Stimulated activated memory B cell treated with anti-CD40 and anti-IgM and Interleukin-4, amounts not matched to agents 10 μg/mL and 1 μg/mL and 100 μg/mL, for 72 hours (primary cell): ENCODE data around the gene CXXC5.
A peak's percentile ranks its signal among the peaks of the same experiment; 100 is the strongest.

ENCODE experiments used
- ATAC-seq: fragments of 150-1000 bp; cut with Tn5 transposase; 2 replicates; pipeline ENCODE4 v1.10.0; 2021
- H3K27ac Mint-ChIP-seq: one replicate; pipeline ENCODE4 v1.8.0; 2022; ENCODE audit warnings: mild to moderate bottlenecking, mixed read lengths
- H3K27me3 Mint-ChIP-seq: one replicate; pipeline ENCODE4 v1.8.0; 2022; ENCODE audit warnings: mixed read lengths
- H3K36me3 Mint-ChIP-seq: one replicate; pipeline ENCODE4 v1.8.0; 2022; ENCODE audit warnings: mixed read lengths
- H3K4me1 Mint-ChIP-seq: one replicate; pipeline ENCODE4 v1.8.0; 2022; ENCODE audit warnings: mixed read lengths
- H3K4me3 Mint-ChIP-seq: one replicate; pipeline ENCODE4 v1.8.0; 2022; ENCODE audit warnings: mild to moderate bottlenecking, moderate library complexity, mixed read lengths
- H3K9me3 Mint-ChIP-seq: one replicate; pipeline ENCODE4 v1.8.0; 2022; ENCODE audit warnings: mixed read lengths

CXXC5 gene

DNA sequence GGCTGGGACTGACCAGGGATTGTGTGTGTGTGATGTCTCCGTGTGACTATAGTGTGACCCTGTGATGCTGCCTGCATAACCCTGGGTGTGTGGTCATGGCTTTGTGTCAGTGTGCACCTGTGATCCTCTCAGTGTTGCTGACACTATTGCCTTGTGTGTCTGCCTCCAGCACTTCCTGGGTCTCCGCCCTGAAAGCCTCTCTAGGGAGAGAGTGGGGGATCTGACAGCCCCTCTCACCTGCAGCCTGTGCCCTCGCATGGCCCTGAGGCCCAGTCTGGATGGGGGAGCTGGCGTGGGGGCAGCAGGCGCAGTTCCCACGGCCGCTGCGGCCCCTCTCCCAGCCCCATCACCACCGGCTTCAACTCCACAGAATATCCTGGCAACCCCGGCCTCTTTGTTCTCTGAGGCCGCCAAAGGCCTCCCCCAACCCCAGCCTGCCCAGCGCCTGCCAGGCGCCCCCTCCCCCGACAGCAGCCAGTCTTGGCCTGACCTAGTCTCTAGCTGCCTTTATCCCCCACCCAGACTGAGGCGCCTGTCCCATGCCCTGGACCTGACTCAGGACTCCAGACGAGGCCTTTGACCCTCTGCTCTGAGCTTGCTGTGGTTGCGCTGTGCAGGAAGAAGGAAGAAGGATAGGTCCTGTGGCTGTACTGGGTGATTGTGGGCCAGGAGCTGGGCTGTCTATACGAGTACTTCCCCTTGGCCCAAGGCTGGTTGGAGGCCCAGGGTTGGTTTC lies 38.7 kb downstream of the CXXC5 start:
- no peaks in the 10 kb centered on the region for H3K27me3 Mint-ChIP-seq
- no peak for ATAC-seq
- H3K9me3 Mint-ChIP-seq = no peaks in the 10 kb centered on the region
- H3K27ac Mint-ChIP-seq = peak overlapping the region; percentile 75
- no peak overlapping the region for H3K4me3 Mint-ChIP-seq
- H3K4me1 Mint-ChIP-seq = peaks cover 83% of the 10 kb centered on the region
- H3K36me3 Mint-ChIP-seq = peaks cover 40% of the 10 kb centered on the region

DNA sequence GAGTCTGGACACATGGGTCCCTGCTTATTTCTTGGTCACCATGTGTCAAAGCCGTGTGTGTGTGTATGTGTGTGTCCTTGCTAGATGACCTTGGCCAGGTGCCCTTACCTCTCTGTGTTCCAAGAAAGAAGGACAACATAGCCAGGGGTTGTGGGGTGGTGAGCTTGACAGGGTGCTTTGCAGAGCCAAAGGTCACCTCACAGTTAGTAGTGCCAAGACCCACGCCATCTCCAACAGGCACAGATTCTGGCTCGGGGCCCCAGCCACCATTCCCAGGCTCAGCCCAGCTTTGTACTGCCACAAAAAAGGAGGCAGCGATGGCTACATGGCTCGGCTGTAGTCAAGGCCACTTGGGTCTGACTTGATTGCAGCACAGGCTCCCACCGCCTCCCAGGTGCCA lies 39.5 kb downstream of the CXXC5 start:
- H3K27ac Mint-ChIP-seq = peak overlapping the region; percentile 75
- no peak for ATAC-seq
- H3K4me3 Mint-ChIP-seq = no peak overlapping the region
- H3K4me1 Mint-ChIP-seq = peaks cover 76% of the 10 kb centered on the region
- H3K9me3 Mint-ChIP-seq = no peaks in the 10 kb centered on the region
- H3K27me3 Mint-ChIP-seq = no peaks in the 10 kb centered on the region
- peaks cover 32% of the 10 kb centered on the region for H3K36me3 Mint-ChIP-seq

DNA sequence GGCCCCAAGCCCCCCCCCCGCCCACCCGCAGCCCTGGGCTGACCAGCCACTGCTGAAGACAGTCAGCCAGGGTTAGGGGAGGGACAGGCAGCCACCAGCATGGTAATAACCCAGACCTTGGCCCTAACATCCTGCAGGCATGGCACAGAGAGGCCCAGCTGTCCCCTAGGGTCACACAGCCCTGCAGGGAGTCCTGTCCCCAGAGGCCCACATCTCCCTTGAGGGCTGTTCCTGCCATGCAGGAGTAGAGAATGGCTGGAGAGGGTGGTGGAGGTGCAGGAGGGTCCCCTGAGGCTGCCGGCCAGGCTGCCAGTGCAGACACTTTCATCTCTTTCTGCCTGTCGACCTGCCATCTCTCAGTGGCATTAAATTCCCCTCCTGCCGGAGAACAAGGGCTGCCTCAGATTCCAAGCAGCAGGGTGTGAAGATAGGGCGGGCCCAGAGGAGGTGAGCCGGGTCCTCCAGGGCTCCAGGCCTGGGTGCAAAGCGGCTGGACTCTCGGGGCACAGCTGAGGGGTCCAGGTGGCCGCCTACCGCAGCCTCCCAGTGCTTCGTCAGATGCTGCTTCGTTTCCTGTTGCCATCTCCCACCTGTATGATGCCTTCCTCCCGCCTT lies 40.0 kb downstream of the CXXC5 start:
- no peak overlapping the region for H3K4me3 Mint-ChIP-seq
- no peak for ATAC-seq
- no peaks in the 10 kb centered on the region for H3K27me3 Mint-ChIP-seq
- peaks cover 71% of the 10 kb centered on the region for H3K4me1 Mint-ChIP-seq
- H3K9me3 Mint-ChIP-seq = no peaks in the 10 kb centered on the region
- H3K27ac Mint-ChIP-seq = peak overlapping the region; percentile 55
- H3K36me3 Mint-ChIP-seq = peaks cover 27% of the 10 kb centered on the region

DNA sequence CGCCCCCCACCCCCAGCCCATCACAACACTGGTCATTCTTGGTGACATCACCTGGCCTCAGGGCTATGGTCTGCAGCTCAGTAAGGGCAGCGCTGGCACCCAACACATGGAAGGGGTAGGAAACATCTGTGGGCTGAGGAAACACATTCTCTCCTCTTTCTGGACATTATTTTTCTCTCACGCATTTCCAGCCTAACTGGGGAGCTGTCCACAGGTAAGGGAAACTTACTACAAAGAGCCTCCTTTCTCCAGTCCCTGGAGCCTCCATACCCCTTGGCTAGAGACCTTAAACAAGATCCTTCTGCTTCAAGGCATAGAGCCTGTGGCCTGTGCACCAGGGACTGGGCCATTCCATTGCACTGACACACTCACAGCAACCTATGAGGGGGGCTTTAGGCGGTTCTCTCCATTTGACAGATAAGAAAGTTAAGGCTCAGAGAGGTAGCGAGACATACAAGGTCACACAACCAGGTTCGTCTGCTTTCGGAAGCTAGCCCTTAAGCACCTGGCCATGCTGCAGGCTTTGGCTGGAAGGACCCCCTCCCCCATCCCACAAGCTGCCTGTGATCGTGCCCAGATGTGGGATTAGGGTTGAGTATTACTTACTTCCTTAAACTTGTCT lies 40.7 kb downstream of the CXXC5 start:
- peak overlapping the region; percentile 55 for H3K27ac Mint-ChIP-seq
- no peaks in the 10 kb centered on the region for H3K9me3 Mint-ChIP-seq
- peaks cover 20% of the 10 kb centered on the region for H3K36me3 Mint-ChIP-seq
- H3K4me1 Mint-ChIP-seq = peaks cover 64% of the 10 kb centered on the region
- no peaks in the 10 kb centered on the region for H3K27me3 Mint-ChIP-seq
- H3K4me3 Mint-ChIP-seq = peak overlapping the region; percentile 12
- no peak for ATAC-seq

DNA sequence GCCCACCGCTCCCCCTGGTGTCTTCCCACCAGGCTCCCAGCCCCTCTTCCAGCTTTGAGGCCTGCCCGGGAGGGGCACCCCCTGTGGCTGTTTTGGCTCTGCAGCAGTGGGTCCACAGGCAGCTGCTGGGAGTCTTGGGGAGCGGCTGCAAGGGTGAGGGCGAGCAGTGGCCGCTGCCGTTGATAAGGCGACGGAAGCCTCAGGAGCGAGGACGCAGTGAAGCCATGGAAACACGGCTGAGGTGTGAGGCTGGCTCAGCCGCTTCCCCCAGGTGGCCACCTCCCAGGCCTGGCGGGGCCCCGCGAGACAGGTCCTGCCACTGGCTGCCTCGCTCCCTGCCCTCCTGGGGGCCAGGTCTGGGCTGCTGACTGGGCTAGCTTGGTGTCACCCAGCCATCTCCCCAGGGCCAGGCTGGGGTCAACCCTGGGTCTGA lies 41.5 kb downstream of the CXXC5 start:
- Mint-ChIP-seq H3K4me3 (no peak overlapping the region), H3K4me1 (peaks cover 56% of the 10 kb centered on the region), H3K27me3 (no peaks in the 10 kb centered on the region), H3K9me3 (no peaks in the 10 kb centered on the region), H3K27ac (peak overlapping the region; percentile 68), H3K36me3 (peaks cover 12% of the 10 kb centered on the region)
- ATAC-seq = peak; percentile 65

DNA sequence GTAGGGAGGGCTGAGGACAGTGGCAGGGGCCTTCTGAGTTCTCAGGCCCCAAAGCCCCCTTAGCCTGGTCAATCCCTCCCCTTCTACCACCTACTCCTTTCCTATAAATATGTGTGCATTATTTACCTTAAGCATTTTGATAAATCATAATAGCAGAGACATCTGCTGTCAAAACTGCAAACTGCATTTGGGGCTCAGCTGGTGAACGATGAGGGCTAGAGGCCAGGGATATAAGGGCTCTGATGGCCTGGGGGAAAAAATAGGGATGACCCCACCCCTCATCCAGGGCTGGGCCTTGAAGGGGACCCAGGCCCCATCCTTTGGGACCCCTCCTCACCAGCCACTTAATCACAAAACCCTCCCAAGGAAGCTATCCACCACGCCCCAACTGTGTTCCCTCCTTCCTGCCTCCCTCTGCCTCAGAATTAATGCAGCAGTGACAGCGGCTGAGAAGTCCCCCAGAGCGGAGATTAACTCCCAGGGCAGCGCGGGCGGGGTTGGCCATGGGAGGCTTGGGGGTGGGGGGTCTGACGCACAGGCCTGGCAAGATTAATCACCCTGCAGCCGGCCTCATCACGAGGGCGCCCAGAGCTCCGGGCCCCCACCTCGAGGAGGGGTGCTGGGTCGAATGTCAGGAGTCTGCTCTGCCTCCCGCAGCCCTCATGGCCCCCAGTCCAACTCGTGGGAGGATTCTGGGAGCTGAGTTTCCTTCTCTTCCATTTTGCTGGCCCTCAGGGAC lies 42.1 kb downstream of the CXXC5 start:
- H3K9me3 Mint-ChIP-seq = no peaks in the 10 kb centered on the region
- H3K27me3 Mint-ChIP-seq = no peaks in the 10 kb centered on the region
- H3K4me1 Mint-ChIP-seq = peaks cover 55% of the 10 kb centered on the region
- H3K4me3 Mint-ChIP-seq = peak overlapping the region; percentile 17
- peaks cover 12% of the 10 kb centered on the region for H3K36me3 Mint-ChIP-seq
- peak; percentile 57 for ATAC-seq
- H3K27ac Mint-ChIP-seq = peak overlapping the region; percentile 68

DNA sequence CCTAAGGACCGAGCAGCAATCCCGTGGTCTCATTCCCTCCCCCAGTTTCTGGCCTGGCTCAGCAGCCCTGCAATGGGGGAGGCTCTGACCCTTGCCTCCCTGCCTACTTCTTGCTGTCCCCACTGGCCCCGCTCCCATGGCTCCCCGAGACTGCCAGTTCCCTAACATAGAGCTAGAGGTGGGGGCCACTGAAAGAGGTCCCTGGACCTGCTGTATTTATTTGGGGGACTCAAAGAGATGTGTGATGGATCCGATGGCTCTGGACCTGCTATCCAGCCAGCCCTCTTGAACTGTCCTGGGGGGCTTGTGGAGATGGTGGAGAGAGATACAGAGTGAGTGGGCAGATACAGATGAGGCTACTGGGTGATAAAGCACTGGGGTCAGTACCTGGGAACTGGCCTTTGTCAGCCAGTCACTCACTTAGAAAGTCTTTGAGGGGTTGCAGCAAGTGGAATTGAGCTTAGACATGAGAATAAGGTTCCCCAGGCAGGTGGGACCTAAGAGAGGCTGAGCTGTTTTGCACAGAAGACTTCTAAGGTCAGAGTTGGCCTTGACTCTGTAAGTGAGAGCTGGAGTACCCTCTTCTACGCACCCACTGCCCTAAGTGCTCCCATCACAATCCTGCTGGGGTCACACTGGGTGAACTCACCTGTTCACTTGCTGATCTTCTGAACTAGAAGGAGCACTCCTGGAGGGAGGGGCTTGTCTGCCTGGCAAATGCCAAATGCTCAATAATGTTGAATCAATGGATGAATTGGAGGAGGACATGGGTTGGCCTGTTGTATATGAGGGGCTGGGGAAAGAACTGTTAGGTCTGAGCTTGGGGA lies 42.9 kb downstream of the CXXC5 start:
- ATAC-seq = no peak
- Mint-ChIP-seq H3K36me3 (peaks cover 7% of the 10 kb centered on the region), H3K9me3 (no peaks in the 10 kb centered on the region), H3K27ac (peak overlapping the region; percentile 68), H3K4me3 (peak overlapping the region; percentile 17), H3K27me3 (no peaks in the 10 kb centered on the region), H3K4me1 (peaks cover 51% of the 10 kb centered on the region)

DNA sequence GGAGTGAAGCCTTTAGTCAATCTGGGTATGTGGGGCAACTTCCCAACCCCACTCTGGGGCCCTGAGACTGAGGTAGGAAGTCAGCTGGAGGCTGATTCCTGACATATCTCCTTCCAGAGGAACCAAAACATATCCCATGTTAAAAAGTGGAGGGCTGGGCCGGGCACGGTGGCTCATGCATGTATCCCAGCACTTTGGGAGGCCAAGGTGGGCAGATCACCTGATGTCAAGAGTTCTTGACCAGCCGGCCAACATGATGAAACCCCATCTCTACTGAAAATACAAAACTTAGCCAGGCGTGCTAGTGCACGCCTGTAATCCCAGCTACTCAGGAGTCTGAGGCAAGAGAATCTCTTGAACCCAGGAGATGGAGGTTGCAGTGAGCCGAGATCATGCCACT lies 44.0 kb downstream of the CXXC5 start:
- no peak overlapping the region for H3K4me3 Mint-ChIP-seq

DNA sequence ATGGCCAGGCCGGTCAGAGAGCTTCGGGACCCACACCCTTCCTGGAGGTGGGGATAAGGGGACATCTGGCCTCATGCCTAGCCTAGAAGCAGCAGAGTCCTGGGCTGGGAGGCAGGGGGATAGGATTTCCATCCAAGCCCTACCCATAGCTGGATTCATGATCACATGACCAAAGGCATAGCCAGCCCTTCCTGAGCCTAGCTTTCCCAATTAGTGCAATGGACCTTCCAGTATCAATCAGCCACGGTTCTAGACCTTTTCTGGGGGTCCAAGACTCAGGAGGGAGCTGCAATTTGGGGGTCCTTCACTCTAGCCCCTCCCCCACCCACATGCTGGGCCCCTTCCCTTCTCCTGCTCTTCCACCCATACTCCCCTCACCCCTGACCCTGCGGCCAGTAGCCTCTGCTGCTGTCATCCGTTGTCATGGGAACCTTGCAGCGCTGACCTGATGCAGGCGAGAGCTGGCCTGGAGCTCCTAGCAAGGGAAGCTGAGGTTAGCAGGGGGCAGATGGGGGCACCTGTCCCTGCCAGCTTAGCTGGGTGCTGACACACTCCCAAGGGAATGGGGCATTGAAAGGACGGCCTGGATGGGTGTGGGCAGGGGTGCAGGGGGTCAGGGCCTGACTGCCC lies 44.6 kb downstream of the CXXC5 start:
- no peak for ATAC-seq
- Mint-ChIP-seq H3K36me3 (no peaks in the 10 kb centered on the region), H3K4me1 (peaks cover 51% of the 10 kb centered on the region)

More for the DNA sequence above, 44.0 kb downstream of the CXXC5 start:
- Mint-ChIP-seq H3K4me1 (peaks cover 51% of the 10 kb centered on the region), H3K36me3 (no peaks in the 10 kb centered on the region), H3K9me3 (no peaks in the 10 kb centered on the region), H3K27me3 (peaks cover 9% of the 10 kb centered on the region), H3K27ac (no peak overlapping the region)
- no peak for ATAC-seq

DNA sequence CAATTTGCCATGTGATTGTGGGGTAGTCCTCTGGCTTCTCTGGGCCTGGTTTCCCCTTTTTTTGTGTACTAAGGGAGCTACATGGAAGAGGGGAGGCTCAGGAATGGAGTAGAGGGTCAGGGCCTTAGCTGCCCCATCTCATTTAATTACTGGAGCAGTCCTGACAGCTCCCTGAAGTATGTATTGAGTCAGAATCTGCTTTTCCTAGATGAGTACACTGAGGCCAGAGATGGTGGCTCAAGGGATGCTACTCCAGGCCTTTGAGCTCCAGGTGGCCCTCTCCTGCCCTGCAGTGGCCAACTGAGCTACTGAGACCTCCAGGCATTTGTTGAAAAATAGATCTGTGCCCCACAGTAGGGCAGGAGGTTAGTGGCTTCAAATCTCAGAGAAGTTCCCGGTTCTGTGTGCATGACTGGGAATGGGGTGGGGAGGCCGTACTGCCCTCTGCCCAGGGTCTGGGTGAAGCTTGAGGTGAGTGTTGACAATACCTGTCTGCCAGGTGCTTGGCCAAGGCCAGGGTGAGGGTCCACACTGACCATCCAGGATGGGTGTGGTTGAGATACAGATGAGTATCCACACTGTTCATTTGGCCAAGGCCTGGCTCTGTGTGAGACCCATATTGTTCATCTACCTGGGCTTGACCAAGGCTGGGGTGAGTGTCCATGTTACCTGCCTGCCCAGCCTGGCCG lies 45.7 kb downstream of the CXXC5 start:
- no peaks in the 10 kb centered on the region for H3K36me3 Mint-ChIP-seq
- H3K4me1 Mint-ChIP-seq = peaks cover 52% of the 10 kb centered on the region
- no peak overlapping the region for H3K4me3 Mint-ChIP-seq
- no peaks in the 10 kb centered on the region for H3K9me3 Mint-ChIP-seq
- H3K27ac Mint-ChIP-seq = no peak overlapping the region
- no peak for ATAC-seq
- peaks cover 23% of the 10 kb centered on the region for H3K27me3 Mint-ChIP-seq

More for the DNA sequence above, 44.6 kb downstream of the CXXC5 start:
- H3K9me3 Mint-ChIP-seq = no peaks in the 10 kb centered on the region
- no peak overlapping the region for H3K27ac Mint-ChIP-seq
- peaks cover 13% of the 10 kb centered on the region for H3K27me3 Mint-ChIP-seq
- no peak overlapping the region for H3K4me3 Mint-ChIP-seq

DNA sequence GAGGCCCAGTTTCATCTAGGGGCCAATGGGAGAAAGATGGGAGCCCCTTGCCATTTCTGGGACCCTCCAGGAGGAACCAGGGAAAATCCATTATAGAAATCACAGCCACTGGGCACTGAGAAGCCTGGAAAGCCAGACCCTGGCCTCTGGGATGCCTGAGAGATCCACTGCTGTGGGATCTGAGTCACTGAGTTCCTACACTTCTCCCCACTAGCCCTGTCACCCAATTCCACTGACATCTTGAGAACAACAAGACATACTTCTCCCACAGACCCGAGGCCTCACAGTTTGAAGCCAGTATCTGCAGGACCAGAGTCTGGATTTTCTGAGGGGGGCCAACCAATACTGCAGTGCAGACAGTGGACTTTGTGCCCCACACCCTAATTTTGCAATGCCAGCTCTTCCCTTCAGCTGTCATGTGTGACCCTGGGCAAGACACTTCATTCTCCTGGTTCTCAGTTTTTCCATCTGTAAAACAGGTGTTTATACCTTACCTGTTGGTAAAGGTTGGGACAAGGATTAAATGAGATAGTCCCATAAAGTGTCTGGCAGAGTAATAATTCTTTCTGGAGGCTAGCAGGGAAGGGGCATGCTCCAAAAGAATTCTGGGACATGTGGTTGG lies 46.5 kb downstream of the CXXC5 start:
- Mint-ChIP-seq H3K4me1 (peaks cover 54% of the 10 kb centered on the region), H3K36me3 (no peaks in the 10 kb centered on the region), H3K27me3 (peaks cover 24% of the 10 kb centered on the region), H3K9me3 (no peaks in the 10 kb centered on the region), H3K27ac (no peak overlapping the region), H3K4me3 (no peak overlapping the region)
- ATAC-seq = no peak

DNA sequence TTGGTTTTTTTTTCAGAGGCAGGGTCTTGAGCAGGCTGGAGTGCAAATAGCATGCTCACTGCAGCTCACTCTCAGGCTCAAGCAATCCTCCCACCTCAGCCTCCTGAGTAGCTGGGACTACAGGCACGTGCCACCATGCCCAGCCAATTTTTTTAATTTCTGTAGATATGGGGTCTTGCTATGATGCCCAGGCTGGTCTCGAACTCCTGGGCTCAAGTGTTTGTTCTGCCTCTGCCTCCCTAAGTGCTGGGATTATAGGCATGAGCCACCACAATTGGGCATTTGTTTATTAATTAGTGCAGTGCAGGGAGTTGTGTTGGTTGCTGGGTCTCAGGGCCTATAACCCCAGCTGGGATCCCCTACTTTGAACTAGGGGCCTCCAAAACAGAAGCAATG lies 47.0 kb downstream of the CXXC5 start:
- no peak overlapping the region for H3K4me3 Mint-ChIP-seq
- peaks cover 24% of the 10 kb centered on the region for H3K27me3 Mint-ChIP-seq
- ATAC-seq = no peak
- no peaks in the 10 kb centered on the region for H3K36me3 Mint-ChIP-seq
- no peaks in the 10 kb centered on the region for H3K9me3 Mint-ChIP-seq
- peaks cover 49% of the 10 kb centered on the region for H3K4me1 Mint-ChIP-seq
- H3K27ac Mint-ChIP-seq = no peak overlapping the region

DNA sequence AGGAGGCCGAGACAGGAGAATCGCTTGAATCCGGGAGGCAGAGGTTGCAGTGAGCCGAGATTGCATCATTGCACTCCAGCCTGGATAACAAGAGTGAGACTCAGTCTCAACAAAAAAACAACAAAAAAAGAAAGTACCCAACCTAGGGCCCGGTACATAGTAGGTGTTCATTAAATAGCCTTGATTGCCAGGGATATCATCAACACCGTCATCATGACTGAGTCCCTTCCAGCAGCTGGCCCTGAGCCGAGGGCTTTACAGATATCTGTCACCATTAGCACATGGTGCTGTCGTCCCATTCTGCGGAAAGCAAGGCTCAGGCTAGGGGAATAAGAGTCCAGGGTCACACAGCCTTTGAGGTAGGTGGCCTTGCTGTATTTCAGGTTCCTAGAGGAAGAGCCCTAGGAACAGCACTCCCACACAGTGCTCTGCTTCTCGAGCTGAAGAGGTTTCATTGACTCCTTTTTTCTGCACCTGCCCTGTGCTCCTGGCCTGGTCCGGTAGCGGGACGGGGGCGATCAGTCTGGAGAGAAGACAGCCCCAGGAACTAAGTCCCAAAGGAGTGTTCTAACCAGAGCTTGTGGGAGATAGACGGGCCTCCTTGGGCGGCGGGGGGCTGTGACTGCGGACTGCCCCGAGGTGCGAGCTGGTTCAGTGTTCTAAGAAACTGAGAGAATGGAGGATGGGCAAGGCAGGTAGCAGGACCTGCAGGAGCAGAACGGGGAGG lies 48.2 kb downstream of the CXXC5 start:
- no peaks in the 10 kb centered on the region for H3K36me3 Mint-ChIP-seq
- peaks cover 27% of the 10 kb centered on the region for H3K27me3 Mint-ChIP-seq
- no peaks in the 10 kb centered on the region for H3K9me3 Mint-ChIP-seq
- no peak for ATAC-seq
- peak overlapping the region; percentile 81 for H3K27ac Mint-ChIP-seq
- peak overlapping the region; percentile 72 for H3K4me3 Mint-ChIP-seq
- H3K4me1 Mint-ChIP-seq = peaks cover 49% of the 10 kb centered on the region
